Mesenchymal stem cell (in vitro differentiated cells and primary cell): ENCODE results near the gene NDUFS7.

Source experiments
- DNase-seq: peaks from one replicate; pipeline ENCODE4 v3.0.0-alpha.2; 2013
- H2AFZ ChIP-seq: one replicate; pipeline ENCODE4 v1.6.1; 2013; ENCODE audit warnings: low read depth, mild to moderate bottlenecking, control low read depth, inconsistent platforms, low read length, moderate library complexity
- H2AK5ac ChIP-seq: 2 replicates; pipeline ENCODE4 v1.6.1; 2013; ENCODE audit warnings: low read length, moderate library complexity, mild to moderate bottlenecking, inconsistent platforms; ENCODE audit not compliant: severe bottlenecking
- H2BK120ac ChIP-seq: one replicate; pipeline ENCODE4 v1.6.1; 2013; ENCODE audit warnings: low read depth, mild to moderate bottlenecking, inconsistent platforms, low read length, moderate library complexity
- H2BK12ac ChIP-seq, 2 experiments: one replicate each; pipeline ENCODE4 v1.6.1; 2013; ENCODE audit warnings: inconsistent platforms in 2 of 2, low read length in 2 of 2, mild to moderate bottlenecking in 2 of 2, moderate library complexity in 2 of 2, control low read depth in 1 of 2
- H2BK15ac ChIP-seq: one replicate; pipeline ENCODE4 v1.6.1; 2013; ENCODE audit warnings: mild to moderate bottlenecking, low read depth, inconsistent platforms; ENCODE audit not compliant: poor library complexity, severe bottlenecking
- H2BK5ac ChIP-seq: 2 replicates; pipeline ENCODE4 v1.6.1; 2013; ENCODE audit warnings: low read depth, mild to moderate bottlenecking, low read length, control low read depth, inconsistent platforms; ENCODE audit not compliant: poor library complexity, severe bottlenecking
- H3K14ac ChIP-seq, 2 experiments: one replicate each; pipeline ENCODE4 v1.6.1; 2013; ENCODE audit warnings: inconsistent platforms in 2 of 2, low read length in 2 of 2, control low read depth in 1 of 2, mild to moderate bottlenecking in 1 of 2, moderate library complexity in 1 of 2
- H3K18ac ChIP-seq, 2 experiments: one replicate each; pipeline ENCODE4 v1.6.1; 2013; ENCODE audit warnings: inconsistent platforms in 2 of 2, low read length in 2 of 2, control low read depth in 1 of 2, low read depth in 1 of 2, mild to moderate bottlenecking in 1 of 2
- H3K23ac ChIP-seq, 2 experiments: one replicate each; pipeline ENCODE4 v1.6.1; 2013; ENCODE audit warnings: inconsistent platforms in 2 of 2, low read length in 2 of 2, mild to moderate bottlenecking in 2 of 2, moderate library complexity in 2 of 2, control low read depth in 1 of 2
- H3K27ac ChIP-seq: 2 replicates; pipeline ENCODE4 v1.5.1; 2013; ENCODE audit warnings: mild to moderate bottlenecking, moderate library complexity, low read length, control low read depth, inconsistent platforms; ENCODE audit not compliant: poor library complexity, severe bottlenecking
- H3K27me3 ChIP-seq, 2 experiments: 2 replicates each; pipeline versions ENCODE4 v1.6.1 to v1.7.0; 2013; ENCODE audit warnings: low read length in 2 of 2, mild to moderate bottlenecking in 2 of 2, moderate library complexity in 2 of 2, control low read depth in 1 of 2, inconsistent platforms in 1 of 2; ENCODE audit not compliant: control insufficient read depth in 1 of 2, insufficient read depth in 1 of 2
- H3K36me3 ChIP-seq, 2 experiments: 2 replicates each; pipeline versions ENCODE4 v1.6.1 to v1.7.0; 2013; ENCODE audit warnings: low read length in 2 of 2, control low read depth in 1 of 2, inconsistent platforms in 1 of 2, low read depth in 1 of 2, mild to moderate bottlenecking in 1 of 2; ENCODE audit not compliant: insufficient read depth in 2 of 2, control insufficient read depth in 1 of 2
- H3K4ac ChIP-seq, 2 experiments: one replicate each; pipeline ENCODE4 v1.6.1; 2013; ENCODE audit warnings: inconsistent platforms in 2 of 2, low read length in 2 of 2, mild to moderate bottlenecking in 2 of 2, moderate library complexity in 2 of 2, control low read depth in 1 of 2, low read depth in 1 of 2
- H3K4me1 ChIP-seq: 2 replicates; pipeline ENCODE4 v1.6.1; 2013; ENCODE audit warnings: low read depth, low read length, control low read depth; ENCODE audit not compliant: control insufficient read depth, insufficient read depth
- H3K4me2 ChIP-seq: 2 replicates; pipeline ENCODE4 v1.6.1; 2013; ENCODE audit warnings: low read length, mild to moderate bottlenecking, inconsistent platforms; ENCODE audit not compliant: poor library complexity, severe bottlenecking
- H3K4me3 ChIP-seq, 2 experiments: 2 replicates each; pipeline versions ENCODE4 v1.5.1 to v1.7.0; 2013; ENCODE audit warnings: low read length in 2 of 2, mild to moderate bottlenecking in 2 of 2, control low read depth in 1 of 2, low read depth in 1 of 2; ENCODE audit not compliant: insufficient read depth in 1 of 2
- H3K79me1 ChIP-seq: replicated peaks from 2 replicates; pipeline ENCODE4 v1.6.1; 2013; ENCODE audit warnings: mild to moderate bottlenecking, control low read depth, low read length, inconsistent platforms; ENCODE audit not compliant: poor library complexity, severe bottlenecking
- H3K9ac ChIP-seq: 2 replicates; pipeline ENCODE4 v1.7.0; 2013; ENCODE audit warnings: mild to moderate bottlenecking, low read length, moderate library complexity
- H3K9me3 ChIP-seq: 2 replicates; pipeline ENCODE4 v1.7.0; 2013; ENCODE audit warnings: mild to moderate bottlenecking, low read length; ENCODE audit not compliant: control insufficient read depth
- H4K8ac ChIP-seq: one replicate; pipeline ENCODE4 v1.6.1; 2013; ENCODE audit warnings: inconsistent platforms, mild to moderate bottlenecking, low read length, moderate library complexity
- H4K91ac ChIP-seq: one replicate; pipeline ENCODE4 v1.6.1; 2013; ENCODE audit warnings: mild to moderate bottlenecking, low read length, inconsistent platforms
- WGBS: methylation state at CpG from one replicate; pipeline ENCODE4 v1.1.7; 2013; ENCODE audit warnings: mixed read lengths; 5-methylcytosine and 5-hydroxymethylcytosine counted together

NDUFS7 gene

GRCh38 chr19:1410789-1411188 is 27.1 kb downstream of the NDUFS7 start:
- Histone ChIP-seq H3K9me3 (no peaks in the 10 kb centered on the region), H3K4me3 (peak overlapping the region in 1 of 2 experiments; percentile 92), H3K4ac (no peak overlapping the region), H3K27ac (peak overlapping the region; percentile 73), H4K91ac (no peak overlapping the region), H3K4me2 (peak overlapping the region; percentile 9), H3K27me3 (no peaks in the 10 kb centered on the region), H2BK120ac (no peak overlapping the region), H3K36me3 (peaks cover 10 to 27% of the 10 kb centered on the region in 2 experiments), H3K14ac (no peak overlapping the region), H3K18ac (no peak overlapping the region), H3K23ac (peak overlapping the region in 1 of 2 experiments; percentile 70), H2AFZ (no peak overlapping the region), H2BK15ac (no peak overlapping the region), H3K79me1 (no peaks in the 10 kb centered on the region), H2BK12ac (no peak overlapping the region), H3K4me1 (peaks cover 64% of the 10 kb centered on the region), H3K9ac (peak overlapping the region; percentile 93), H2AK5ac (peak overlapping the region; percentile 49), H4K8ac (no peak overlapping the region), H2BK5ac (peak overlapping the region; percentile 35)
- 97% methylated on average over 9 of the region's 9 CpGs for WGBS
- no peak for DNase-seq

GRCh38 chr19:1411255-1412191 is 27.8 kb downstream of the NDUFS7 start:
- Histone ChIP-seq H3K4me3 (peak overlapping the region in 1 of 2 experiments; percentile 92), H2BK5ac (no peak overlapping the region), H2AK5ac (no peak overlapping the region), H3K4me2 (peak overlapping the region; percentile 9), H4K91ac (peak overlapping the region; percentile 1), H3K27me3 (no peaks in the 10 kb centered on the region), H3K9ac (peak overlapping the region; percentile 93), H2BK15ac (no peak overlapping the region), H3K14ac (no peak overlapping the region), H2BK120ac (no peak overlapping the region), H3K23ac (no peak overlapping the region), H3K4ac (no peak overlapping the region), H3K4me1 (peaks cover 70% of the 10 kb centered on the region), H3K36me3 (peaks cover 10 to 30% of the 10 kb centered on the region in 2 experiments), H3K79me1 (no peaks in the 10 kb centered on the region), H2BK12ac (no peak overlapping the region), H3K18ac (no peak overlapping the region), H2AFZ (no peak overlapping the region), H3K9me3 (no peaks in the 10 kb centered on the region), H4K8ac (no peak overlapping the region), H3K27ac (peak overlapping the region; percentile 73)
- DNase-seq, result no peak
- WGBS, result 92% methylated on average over 29 of the region's 29 CpGs

GRCh38 chr19:1412323-1412923 is 28.7 kb downstream of the NDUFS7 start:
- H3K18ac ChIP-seq, result no peak overlapping the region
- H3K4me2 ChIP-seq, result no peak overlapping the region
- no peak overlapping the region for H2AFZ ChIP-seq
- H2AK5ac ChIP-seq, result no peak overlapping the region
- H3K36me3 ChIP-seq, result peaks cover 13 to 38% of the 10 kb centered on the region in 2 experiments
- no peak overlapping the region for H2BK120ac ChIP-seq
- H2BK5ac ChIP-seq, result no peak overlapping the region
- peaks cover 74% of the 10 kb centered on the region for H3K4me1 ChIP-seq
- H4K91ac ChIP-seq, result peak overlapping the region; percentile 52
- no peak overlapping the region for H4K8ac ChIP-seq
- H3K9ac ChIP-seq, result peak overlapping the region; percentile 93
- H3K4me3 ChIP-seq, result no peak overlapping the region
- H3K9me3 ChIP-seq, result no peaks in the 10 kb centered on the region
- no peaks in the 10 kb centered on the region for H3K79me1 ChIP-seq
- H3K23ac ChIP-seq, result no peak overlapping the region
- H3K4ac ChIP-seq, result no peak overlapping the region
- no peak for DNase-seq
- H3K27me3 ChIP-seq, result no peaks in the 10 kb centered on the region
- H2BK12ac ChIP-seq, result no peak overlapping the region
- no peak overlapping the region for H2BK15ac ChIP-seq
- no peak overlapping the region for H3K14ac ChIP-seq
- no peak overlapping the region for H3K27ac ChIP-seq
- 91% methylated on average over 19 of the region's 21 CpGs for WGBS
